GM18511 (cell line): Measurements from ENCODE around the gene EHMT1.
A peak's percentile ranks its signal among the peaks of the same experiment; 100 is the strongest.

ENCODE experiments used
- ATAC-seq: cut with Tn5 transposase; IDR thresholded peaks from one replicate; pipeline ENCODE4 v1.9.1; 2021; ENCODE audit warnings: mild to moderate bottlenecking, moderate library complexity; ENCODE audit not compliant: unreplicated experiment

The EHMT1 gene

DNA sequence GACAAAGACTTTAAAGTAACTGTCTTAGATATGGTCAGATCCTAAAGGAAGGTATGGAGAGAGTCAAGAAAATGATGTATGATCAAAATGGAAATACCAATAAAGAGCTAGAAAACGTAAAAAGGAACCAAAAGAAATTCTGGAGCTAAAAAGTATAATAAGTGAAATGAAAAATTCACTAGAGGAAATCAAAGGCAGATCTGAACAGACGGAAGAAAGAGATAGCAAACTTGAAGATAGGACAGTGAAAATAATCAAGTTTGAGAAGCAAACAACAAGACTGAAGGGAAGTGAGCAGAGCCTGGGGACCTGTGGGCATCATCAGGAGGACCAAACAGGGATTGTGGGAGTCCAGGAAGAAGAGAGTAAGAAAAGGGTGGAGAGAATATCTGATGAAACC lies 115.4 kb downstream of the EHMT1 start:
- ATAC-seq, result no peak

DNA sequence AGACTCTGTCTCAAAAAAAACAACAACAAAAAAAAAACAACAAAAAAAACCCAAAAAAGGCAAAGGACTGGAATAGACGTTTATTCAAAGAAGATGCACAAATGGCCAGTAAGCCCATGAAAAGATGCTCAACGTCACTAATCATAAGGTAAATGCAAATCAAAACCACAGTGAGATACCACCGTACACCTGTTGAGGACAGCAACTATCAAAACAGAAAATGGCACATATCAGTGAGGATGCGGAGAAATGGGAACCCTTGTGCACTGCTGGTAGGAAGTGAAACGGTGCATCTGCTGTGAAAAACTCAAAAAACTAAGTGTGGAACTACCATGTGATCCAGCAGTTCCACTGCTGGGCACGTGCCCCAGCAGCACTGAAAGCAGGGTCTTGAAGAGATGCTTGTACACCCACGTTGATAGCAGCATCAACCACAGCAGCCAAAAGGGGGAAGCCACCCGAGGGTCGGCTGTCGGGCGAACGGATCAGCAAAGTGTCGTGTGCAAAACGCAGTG lies 119.4 kb downstream of the EHMT1 start:
- peak; percentile 91 for ATAC-seq

DNA sequence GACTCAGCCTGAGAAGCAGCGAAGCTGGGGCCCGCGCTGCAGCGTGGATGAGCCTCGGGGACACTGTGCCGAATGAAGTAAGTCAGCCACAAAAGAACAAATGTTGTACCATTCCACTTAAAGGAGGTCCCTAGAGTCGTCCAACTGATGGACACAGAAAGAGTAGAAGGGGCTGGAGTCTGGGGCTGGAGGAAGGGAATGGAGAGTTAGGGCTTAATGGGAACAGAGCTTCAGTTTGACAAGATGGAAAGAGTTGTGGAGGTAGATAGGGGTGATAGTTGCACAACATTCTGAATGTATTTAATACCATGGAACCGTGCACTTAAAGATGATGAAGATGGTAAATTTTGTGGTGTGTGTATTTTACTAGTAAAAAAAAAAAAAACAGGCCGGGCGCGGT lies 119.9 kb downstream of the EHMT1 start:
- no peak for ATAC-seq

DNA sequence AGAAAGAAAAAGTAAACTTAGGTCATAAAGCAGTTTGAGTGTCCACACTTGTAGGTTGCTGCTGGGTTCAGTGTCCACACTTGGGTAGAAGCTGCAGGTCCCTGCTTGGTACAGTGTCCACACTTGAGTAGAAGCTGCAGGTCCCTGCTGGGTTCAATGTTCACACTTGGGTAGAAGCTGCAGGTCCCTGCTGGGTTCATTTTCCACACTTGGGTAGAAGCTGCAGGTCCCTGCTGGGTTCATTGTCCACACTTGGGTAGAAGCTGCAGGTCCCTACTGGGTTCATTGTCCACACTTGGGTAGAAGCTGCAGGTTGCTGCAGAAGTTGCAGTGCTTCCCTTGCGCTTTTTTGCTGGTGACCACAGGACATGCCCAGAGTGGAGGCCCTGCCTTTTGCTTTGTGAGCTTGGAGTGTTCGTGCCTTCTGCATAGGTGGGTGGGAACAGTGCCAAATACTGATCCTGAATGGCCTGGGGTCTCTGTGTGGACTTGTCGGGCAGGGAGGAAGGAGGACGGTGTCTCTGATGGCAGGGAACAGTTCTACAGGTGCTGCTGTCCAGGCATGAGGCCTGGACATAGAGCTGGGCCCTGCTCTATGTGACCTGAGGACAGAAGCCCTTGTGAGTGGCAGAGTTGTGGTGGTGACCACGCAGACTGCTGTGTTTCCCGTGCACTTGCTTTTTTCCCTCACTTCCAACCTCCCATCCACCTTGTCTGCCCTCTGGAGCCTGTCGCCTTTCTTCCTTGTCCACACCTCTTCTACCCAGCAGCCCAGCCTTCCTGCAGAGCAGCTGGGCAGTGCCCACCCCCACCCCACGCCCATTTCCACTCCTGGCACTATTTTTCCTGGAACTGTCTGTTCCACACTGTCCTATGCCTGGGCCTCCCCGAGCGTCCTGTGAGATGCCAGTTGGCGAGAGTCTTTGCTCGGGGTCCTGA lies 120.8 kb downstream of the EHMT1 start:
- ATAC-seq, result no peak

DNA sequence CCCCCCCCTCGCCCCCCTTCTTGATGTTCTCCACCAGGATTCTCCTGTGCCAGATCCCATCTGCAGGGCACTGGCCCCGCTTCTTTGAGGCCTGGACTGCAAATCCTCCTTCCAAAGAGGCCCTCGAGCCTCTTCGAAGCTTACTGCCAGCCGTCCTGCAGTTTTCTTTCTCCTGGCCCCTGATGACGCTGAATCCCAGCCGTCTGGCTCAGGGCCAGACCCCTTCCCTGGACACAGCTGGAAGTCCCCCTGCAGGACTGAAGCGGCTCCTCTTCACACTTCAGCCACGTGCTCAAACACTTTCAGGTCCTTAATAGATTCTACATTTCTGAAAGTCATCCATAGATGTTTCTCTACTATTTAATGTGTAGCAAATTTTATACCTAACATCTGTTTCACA lies 121.5 kb downstream of the EHMT1 start:
- ATAC-seq, result no peak

DNA sequence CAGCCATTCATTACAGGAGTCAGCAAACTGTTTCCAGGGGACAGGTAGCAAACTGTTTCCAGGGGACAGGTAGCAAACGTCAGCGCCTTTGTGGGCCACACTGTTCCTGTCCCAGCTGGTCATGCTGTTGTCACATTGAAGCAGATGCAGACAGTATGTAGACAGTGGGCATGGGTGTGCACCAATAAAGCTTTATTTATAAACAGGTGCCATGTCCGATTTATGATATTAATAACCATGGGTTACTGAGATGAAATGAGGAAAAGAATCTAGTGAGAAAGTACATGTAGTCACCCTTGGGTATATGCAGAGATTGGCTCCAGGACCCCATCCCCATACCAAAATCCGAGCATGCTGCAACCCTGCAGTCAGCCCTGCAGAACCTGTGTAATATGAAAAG lies 122.5 kb downstream of the EHMT1 start:
- ATAC-seq, result no peak

DNA sequence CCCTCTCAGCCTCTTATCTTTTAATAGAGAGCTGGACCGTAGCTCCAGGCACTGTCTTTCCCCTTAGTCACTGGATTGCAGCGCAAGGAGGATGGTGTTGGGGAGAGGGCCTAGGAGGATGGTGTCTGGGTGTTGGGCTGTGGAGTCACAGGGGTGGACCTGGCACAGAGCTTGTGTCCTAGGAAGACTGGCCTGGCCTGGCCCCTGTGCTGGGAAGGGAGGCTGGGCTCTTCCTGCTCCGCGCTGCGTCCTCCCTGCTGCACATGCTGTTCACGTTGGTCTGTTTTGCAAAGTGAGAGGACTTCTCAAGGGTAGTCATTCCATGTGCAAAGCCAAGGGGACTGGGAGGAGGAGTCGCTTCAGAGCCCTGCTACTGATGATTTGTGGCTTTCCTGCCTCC lies 123.9 kb downstream of the EHMT1 start:
- no peak for ATAC-seq

DNA sequence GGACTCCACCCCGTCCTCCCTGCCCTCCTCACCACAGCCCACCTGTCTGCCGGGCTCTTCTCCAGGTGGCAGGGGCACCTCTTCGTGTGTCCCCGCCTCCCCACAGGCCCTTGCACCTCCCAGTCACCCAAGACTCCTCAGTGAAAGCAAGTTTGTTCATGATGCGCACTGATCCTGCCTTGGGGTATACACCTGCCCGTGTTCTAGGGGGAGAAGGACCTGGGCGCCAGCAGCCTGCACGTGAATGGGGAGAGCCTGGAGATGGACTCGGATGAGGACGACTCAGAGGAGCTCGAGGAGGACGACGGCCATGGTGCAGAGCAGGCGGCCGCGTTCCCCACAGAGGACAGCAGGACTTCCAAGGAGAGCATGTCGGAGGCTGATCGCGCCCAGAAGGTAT lies 124.9 kb downstream of the EHMT1 start:
- ATAC-seq, result no peak

DNA sequence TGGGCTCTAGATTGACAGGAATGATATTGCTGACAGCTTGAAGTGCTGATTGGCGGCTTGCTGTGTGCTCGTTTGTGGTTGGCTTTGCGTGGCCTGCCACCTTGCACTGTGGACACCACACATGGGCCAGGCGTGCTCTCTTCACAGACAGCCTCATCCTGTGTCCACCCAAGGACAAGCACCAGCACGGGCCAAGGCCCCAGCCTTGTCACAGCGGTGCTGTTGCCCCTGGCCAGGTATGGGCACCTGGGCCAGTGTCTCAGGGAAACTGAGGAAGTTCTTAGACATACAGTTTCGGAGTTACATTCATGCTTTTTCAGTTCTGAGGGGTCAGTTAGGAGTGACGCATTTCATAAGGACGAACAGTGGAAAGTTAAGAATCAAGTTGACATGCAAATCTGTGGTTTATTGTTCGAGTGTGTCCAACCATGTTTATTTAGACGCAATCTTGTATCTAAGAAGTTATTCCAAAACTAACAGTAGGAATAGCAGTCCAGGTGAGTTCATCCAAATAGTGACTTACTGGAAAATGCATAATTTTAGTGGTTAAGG lies 125.9 kb downstream of the EHMT1 start:
- ATAC-seq, result peak; percentile 40

DNA sequence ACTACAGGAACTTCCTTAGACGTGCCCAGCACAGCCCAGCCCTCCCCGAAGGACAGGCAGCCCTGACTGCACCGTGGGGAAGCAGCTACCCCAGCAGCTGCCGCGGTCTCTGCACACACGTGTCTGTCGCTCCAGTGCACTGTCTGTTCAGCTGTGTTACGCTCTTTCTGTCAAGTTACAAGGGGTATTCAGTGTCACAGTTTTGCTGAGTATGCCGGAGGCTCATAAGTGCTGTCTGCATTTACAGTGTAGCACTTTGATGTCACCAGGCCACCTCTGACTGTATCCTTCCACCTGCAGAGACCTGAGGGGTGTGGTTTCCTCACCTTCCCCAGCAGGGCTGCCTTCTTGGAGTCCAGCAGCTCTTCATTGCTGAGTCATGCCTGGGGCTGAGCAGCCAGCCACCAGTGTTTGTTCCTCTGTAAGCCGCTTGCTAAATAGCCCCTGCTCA lies 126.8 kb downstream of the EHMT1 start:
- ATAC-seq, result peak; percentile 79

DNA sequence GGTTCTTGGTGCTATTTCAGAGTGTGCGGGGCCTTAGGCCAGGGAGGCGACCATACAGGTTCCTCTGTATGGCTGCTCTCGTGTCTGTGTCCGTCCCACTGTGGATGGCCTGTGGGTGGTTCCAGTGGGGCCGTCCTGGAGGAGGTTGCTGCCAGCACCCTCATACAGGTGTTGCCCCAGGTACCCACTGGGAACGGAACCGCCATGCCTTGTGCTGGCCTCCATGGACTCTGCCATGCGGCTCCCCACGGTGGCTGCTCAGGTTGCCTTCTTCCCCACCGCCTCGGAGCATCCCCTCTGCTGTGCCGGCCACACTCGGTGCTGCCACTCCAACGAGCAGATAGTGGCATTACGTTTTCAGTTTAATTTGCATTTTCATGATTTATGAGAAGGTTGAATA lies 129.5 kb downstream of the EHMT1 start:
- no peak for ATAC-seq

DNA sequence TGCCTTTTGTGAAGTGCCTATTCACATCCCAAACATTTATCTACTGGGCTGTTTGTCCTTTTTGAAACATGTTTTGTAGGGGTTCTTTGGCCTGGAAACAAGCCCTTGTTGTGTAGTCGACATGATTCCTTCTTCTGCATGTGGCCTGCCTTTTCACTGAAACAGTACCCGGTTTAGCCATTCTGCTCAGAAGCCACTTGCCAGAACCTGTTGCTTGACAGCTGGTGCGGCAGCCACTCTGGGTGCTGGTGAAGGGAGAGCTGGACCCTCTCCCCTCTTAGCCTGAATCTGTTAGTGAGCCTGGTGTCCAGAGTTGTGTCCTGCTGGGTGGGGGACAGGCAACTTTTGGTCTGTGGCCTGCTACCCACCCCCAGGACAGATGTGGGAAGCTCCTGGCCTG lies 129.9 kb downstream of the EHMT1 start:
- no peak for ATAC-seq

DNA sequence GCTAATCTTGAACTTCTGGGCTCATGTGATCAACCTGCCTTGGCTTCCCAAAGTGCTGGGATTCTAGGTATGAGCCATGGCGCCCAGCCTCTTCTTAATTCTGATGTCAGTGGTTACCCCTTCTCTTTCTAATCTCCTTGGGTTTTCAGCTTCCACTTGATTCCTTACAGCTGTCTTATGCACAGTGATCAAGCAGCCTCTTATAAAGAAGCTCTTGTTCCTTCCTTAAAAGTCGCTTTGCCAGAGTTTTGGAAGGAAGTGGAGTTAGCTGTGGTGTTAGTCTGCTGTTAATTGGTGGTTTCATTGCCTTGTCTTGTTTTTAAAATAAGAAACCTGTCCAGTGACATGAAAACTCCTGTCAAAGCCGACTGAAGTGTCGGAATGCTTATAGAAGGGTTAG lies 130.7 kb downstream of the EHMT1 start:
- ATAC-seq, result no peak

DNA sequence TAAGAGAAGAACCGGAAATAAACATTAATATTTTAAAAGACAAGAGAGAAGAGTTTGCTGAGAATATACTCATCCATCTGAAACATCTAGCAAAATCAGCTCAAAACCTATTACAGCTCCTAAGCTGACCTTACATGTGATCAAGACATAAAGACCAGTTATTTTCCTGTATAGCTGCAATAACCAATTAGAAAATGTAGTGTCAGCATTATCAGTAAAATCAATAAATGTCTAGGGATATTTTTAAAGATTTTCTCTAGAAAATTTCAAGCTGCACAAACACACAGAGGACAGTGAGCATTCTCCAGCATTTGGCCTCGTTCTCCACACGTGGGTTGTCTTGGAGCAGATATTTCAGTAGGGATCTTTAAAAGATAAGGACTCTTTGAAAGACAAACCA lies 131.2 kb downstream of the EHMT1 start:
- ATAC-seq, result no peak

DNA sequence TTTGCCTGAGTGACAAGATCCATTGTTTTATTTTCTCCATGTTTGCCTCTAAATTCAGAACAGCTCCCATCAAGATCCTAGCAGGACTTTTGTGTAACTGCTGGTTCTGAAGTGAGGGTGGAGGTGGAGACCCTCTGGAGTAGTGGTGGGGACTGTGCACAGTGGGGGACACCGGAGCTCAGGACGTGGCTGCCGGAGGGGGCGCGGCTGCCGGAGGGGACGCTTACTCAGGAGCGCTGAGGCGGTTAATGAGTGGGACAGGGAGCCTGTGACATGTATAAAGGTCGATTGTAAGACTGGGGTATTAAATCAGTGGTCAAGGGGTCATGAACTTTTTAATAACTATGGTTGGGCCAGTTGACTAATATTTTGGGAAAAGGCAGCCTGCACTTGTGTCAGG lies 131.8 kb downstream of the EHMT1 start:
- ATAC-seq, result no peak

DNA sequence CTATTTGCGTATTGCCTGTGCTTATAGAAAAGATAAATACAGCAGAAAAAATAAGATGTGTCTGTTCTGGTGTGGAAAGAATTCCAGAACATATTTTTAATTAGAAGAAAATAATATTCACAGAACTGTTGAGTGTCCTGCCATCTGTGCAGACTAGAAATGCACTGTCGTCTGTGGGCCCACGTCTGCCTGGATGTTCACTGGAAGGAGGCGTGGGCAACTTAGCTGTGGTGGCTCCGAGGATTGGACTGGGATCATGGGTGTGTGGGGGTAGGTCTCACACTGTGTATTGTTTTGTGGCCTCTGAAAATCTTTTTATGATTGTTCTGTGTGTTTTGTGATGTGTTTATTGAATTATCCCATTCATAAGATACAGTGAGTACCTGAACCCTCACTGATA lies 132.8 kb downstream of the EHMT1 start:
- no peak for ATAC-seq

DNA sequence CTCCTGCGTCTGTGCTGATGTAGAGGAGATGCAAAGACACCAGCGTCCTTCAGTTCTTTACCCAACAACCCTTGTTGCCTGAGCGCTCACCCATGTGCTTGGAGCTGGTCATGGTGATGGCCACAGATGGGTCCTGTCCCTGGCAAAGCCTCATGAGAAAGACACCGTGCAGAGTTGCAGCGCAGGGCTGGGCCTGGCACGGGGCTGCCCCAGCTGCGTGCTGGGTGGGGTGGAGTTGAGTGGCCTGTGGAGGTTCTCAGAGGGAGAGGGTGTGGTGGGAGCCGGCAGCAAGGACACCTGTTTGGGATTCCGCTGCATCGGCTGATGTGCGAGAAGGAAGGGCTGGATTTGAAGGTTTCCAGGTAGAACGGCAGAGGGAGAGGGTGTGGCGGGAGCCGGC lies 133.6 kb downstream of the EHMT1 start:
- no peak for ATAC-seq

DNA sequence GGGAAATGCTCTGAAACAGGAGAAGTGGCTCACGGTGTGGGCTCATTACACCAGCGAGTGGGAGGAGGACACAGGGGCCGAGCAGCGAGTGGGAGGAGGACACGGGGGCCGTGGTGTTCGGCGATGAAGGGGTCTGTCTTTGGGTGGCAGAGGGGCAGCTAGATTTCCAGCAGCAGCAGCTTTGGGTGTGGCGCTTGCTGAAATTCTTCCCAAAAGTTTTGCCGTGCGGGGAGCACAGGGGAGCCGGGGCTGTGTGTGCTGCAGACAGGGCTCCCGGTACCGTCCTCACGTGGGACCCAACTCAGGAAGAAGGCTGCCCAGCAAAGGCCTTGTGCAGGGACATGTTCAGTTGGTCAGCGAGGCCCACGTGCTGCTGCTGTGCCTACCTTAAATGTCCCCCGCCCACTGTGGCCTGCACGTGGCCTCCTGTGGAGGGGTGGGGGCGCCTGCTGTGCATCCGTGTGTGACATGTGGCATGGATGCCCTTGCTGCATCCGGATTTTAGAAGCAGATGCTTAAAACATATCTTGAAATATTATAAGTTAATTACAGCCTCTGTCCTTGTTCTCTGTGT lies 134.5 kb downstream of the EHMT1 start:
- ATAC-seq, result no peak

DNA sequence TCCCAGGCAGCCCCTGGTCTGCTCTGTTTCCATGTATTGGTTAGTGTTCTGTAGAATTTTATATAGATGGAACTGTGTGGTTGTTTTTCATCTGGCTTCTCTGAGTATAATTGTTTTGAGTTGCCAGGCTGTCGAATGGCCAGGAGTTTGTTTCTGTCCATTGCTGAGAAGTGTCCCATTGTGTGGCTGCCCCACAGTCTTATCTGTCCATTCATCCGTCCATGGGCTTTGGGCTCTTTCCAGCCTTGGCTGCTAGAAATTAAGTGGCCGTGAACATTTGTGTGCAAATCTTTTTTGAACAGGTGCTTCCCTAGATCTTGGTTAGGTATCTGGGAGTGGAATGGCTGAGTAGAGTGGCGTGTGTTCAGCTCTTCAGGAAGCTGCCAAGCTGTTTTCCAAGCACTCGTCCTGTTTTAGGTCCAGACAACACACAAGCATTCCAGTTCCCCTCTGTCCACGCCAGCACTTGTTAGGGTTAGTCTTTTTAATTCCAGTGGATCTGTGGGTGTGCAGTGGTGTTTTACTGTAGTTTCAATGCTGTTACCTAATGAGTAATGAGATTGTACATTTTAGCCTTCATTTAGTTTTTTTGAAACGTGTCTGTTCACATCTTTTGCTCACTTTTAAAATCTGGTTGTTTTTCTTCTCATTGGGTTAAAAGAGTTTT lies 136.6 kb downstream of the EHMT1 start:
- ATAC-seq, result no peak

DNA sequence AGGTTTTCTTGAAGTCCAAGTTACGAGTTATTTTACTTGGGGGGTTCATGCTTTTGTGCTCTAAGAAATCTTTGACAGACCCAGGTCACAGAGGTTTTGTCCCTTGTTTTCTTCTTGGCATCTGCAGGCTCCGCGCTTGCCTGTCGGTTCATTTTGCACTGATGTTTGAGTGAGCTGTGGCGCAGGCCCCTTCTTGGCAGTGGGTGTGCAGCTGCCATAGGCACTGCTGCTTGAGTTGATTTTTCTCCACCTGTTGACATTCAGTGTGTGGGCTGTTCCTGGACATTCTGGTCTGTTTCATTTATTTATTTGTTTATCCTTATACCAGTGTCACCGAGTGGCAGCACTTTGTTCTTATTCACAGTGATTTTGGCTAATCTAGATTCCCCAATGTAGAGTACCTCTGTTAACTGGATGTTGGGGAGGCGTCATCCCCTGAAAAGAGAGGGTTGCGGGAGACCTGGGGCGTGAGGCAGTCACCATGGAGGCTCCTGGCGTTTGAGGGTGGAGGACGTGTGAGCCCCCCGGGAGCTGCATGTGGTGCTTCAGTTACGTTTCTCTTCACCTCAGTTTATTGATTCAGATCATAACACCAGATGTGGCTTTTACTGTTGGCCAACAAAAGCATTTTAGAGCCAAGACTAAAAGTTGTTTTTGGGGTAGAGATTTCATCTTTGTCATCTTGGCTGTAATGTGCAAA lies 137.4 kb downstream of the EHMT1 start:
- no peak for ATAC-seq

DNA sequence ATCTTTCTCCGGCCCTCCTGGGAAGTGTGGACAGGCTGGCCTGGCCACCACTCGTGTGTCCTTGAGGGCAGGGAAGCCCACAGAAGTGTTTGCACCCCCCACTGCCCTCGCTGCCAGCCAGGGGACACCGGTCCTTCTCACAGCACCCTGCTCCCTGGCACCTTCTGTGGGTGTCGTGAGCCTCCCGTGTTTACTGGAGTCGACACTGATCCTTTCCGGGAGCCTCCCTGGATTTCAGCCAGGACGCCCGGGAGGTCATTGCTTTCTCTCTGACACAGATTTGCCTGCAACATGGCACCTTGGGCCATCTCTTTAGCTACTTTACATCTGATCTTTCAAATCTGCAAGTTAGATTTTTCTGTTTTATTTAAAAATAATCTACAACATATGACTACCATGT lies 138.3 kb downstream of the EHMT1 start:
- ATAC-seq, result no peak
